Spleen (tissue), 7 donors: ENCODE data around the gene PTPRA.

Experiments used
- CTCF ChIP-seq, 11 experiments: fragments of 200-600 bp in 7 of 11; fragments of 450-650 bp in 4 of 11; sonication (generic) in 4 of 11; IDR thresholded peaks in 8 of 11; conservative IDR thresholded peaks in 3 of 11; 1 replicate in 7 of 11; 2 replicates in 4 of 11; pipeline versions ENCODE4 v1.4.0 to v1.8.0; 2016 to 2021; ENCODE audit warnings: antibody characterized with exemption in 11 of 11, inconsistent platforms in 4 of 11, mild to moderate bottlenecking in 1 of 11
- POLR2A ChIP-seq, 3 donors: fragments of 450-650 bp; IDR thresholded peaks; one replicate each; pipeline ENCODE4 v1.5.1; 2017; ENCODE audit warnings: antibody characterized with exemption in 3 of 3, mild to moderate bottlenecking in 1 of 3
- POLR2AphosphoS5 ChIP-seq, 3 donors: sonication (generic); formaldehyde crosslinking; IDR thresholded peaks; one replicate each; pipeline ENCODE4 v1.5.1; 2017; ENCODE audit warnings: antibody characterized with exemption in 3 of 3
- donor health status: DM: no; HTN: no; CAD: no; lungs with moderate emphysema.
- donor health status: DM: no; HTN: no; CAD: no.
- donor health status: DM: no; HTN: no; CAD: no.

- TF ChIP-seq CTCF (IDR thresholded peaks at IDR 0.05 in 8 of 11, conservative IDR thresholded peaks at IDR 0.05 in 3 of 11) = no peak
- no peak for TF ChIP-seq POLR2AphosphoS5 (IDR thresholded peaks at IDR 0.05)
- TF ChIP-seq POLR2A (IDR thresholded peaks at IDR 0.05) = no peak
Observed at GRCh38 chr20:3081641-3082040, 208.4 kb downstream of the PTPRA start.
